ENCODE measurements around the gene MZF1. TPM values are rescaled to one million over a fixed set of nuclear protein-coding genes. Genes with fewer than 3 reads are reported as not detected.
A peak's percentile ranks its signal among the peaks of the same experiment; 100 is the strongest.

MZF1 gene
- total RNA-seq, 1 experiment from 2014 or later: not detected

GRCh38 chr19:58516246-58516836 lies 56.8 kb downstream of the MZF1 start:
- no peak overlapping the region for H3K27ac ChIP-seq
- no peaks in the 10 kb centered on the region for H3K36me3 ChIP-seq (ENCODE audit: low read depth)
- POLR2A ChIA-PET (ENCODE audit: unreplicated experiment): no interaction called here
- no peak for DNase-seq
- no peaks in the 10 kb centered on the region for H3K27me3 ChIP-seq (ENCODE audit: insufficient read depth, low read depth)
- H3K4me2 ChIP-seq: no peak overlapping the region
- H3K4me3 ChIP-seq: no peak overlapping the region
- peaks cover 14% of the 10 kb centered on the region; the same call in 1 of the 2 replicates for H3F3A ChIP-seq (ENCODE audit: insufficient read depth, low read depth)
- no peaks in the 10 kb centered on the region for H3K9me2 ChIP-seq (ENCODE audit: insufficient read depth)
- H4K20me1 ChIP-seq (ENCODE audit: insufficient read depth): no peaks in the 10 kb centered on the region
- CTCF ChIA-PET: no interaction called here
- no peak for TF ChIP-seq EZH2 (IDR thresholded peaks at IDR 0.05; ENCODE audit: low read depth)
- TF ChIP-seq CTCF (conservative IDR thresholded peaks at IDR 0.05): no peak
- H3K4me1 ChIP-seq (replicated peaks; ENCODE audit: insufficient read depth): peaks cover 10% of the 10 kb centered on the region
- intact Hi-C loops (cut with micrococcal nuclease; ENCODE audit: unreplicated experiment): loop anchor here (5.0 kb wide), 1 partner anchor 1414 kb away; no protein-coding TSS in a partner anchor
- TSS peak; percentile 13 for BruUV-seq (replicated peaks)
- H2AFZ ChIP-seq: no peak overlapping the region
- H3K9me3 ChIP-seq (ENCODE audit: insufficient read depth, low read depth): no peaks in the 10 kb centered on the region
- peaks cover 18% of the 10 kb centered on the region for H3K79me2 ChIP-seq (ENCODE audit: low read depth)

- H3K79me2 ChIP-seq (ENCODE audit: low read depth): peaks cover 18% of the 10 kb centered on the region
- no peak overlapping the region for H3K27ac ChIP-seq
- intact Hi-C loops (cut with micrococcal nuclease; ENCODE audit: unreplicated experiment): loop anchor here (5.0 kb wide), 1 partner anchor 1413 kb away; no protein-coding TSS in a partner anchor
- peaks cover 6% of the 10 kb centered on the region for H3K4me1 ChIP-seq (replicated peaks; ENCODE audit: insufficient read depth)
- no peak for DNase-seq
- H3K36me3 ChIP-seq (ENCODE audit: low read depth): no peaks in the 10 kb centered on the region
- TF ChIP-seq CTCF (conservative IDR thresholded peaks at IDR 0.05): no peak
- H3K4me3 ChIP-seq: no peak overlapping the region
- ChIA-PET CTCF (no interaction called here), POLR2A (ENCODE audit: unreplicated experiment) (no interaction called here)
- H3K9me3 ChIP-seq (ENCODE audit: insufficient read depth, low read depth): no peaks in the 10 kb centered on the region
- H3K9me2 ChIP-seq (ENCODE audit: insufficient read depth): no peaks in the 10 kb centered on the region
- no peaks in the 10 kb centered on the region for H3K27me3 ChIP-seq (ENCODE audit: insufficient read depth, low read depth)
- peaks cover 12% of the 10 kb centered on the region; the same call in 1 of the 2 replicates for H3F3A ChIP-seq (ENCODE audit: insufficient read depth, low read depth)
- no peaks in the 10 kb centered on the region for H4K20me1 ChIP-seq (ENCODE audit: insufficient read depth)
- no TSS peak for BruUV-seq (replicated peaks)
- no peak overlapping the region for H2AFZ ChIP-seq
- no peak overlapping the region for H3K4me2 ChIP-seq
Observed at GRCh38 chr19:58515259-58515658, 57.9 kb downstream of the MZF1 start.

- Histone ChIP-seq H3F3A (ENCODE audit: insufficient read depth, low read depth) (peaks cover 8% of the 10 kb centered on the region; the same call in 1 of the 2 replicates), H3K79me2 (ENCODE audit: low read depth) (peaks cover 18% of the 10 kb centered on the region), H3K4me3 (peak overlapping the region; percentile 45; the same call in 1 of the 2 replicates), H3K4me1 (replicated peaks; ENCODE audit: insufficient read depth) (peaks cover 6% of the 10 kb centered on the region), H3K27me3 (ENCODE audit: insufficient read depth, low read depth) (no peaks in the 10 kb centered on the region), H3K36me3 (ENCODE audit: low read depth) (no peaks in the 10 kb centered on the region), H4K20me1 (ENCODE audit: insufficient read depth) (no peaks in the 10 kb centered on the region), H3K9me2 (ENCODE audit: insufficient read depth) (no peaks in the 10 kb centered on the region), H3K4me2 (peak overlapping the region; percentile 66), H3K9me3 (ENCODE audit: insufficient read depth, low read depth) (no peaks in the 10 kb centered on the region), H2AFZ (no peak overlapping the region), H3K27ac (no peak overlapping the region)
- ChIA-PET POLR2A (ENCODE audit: unreplicated experiment) (interaction anchor here (1.0 kb wide), 1 partner anchor 188 kb away, joined by 3 read pairs; the partner anchor contains the start of gene ZSCAN22), CTCF (no interaction called here)
- DNase-seq: no peak
- TSS peak; percentile 59 for BruUV-seq (replicated peaks)
- TF ChIP-seq CTCF (conservative IDR thresholded peaks at IDR 0.05): no peak
- no peak for TF ChIP-seq EZH2 (IDR thresholded peaks at IDR 0.05; ENCODE audit: low read depth)
- intact Hi-C loops (cut with micrococcal nuclease; ENCODE audit: unreplicated experiment): loop anchor here (5.0 kb wide), 1 partner anchor 1412 kb away; no protein-coding TSS in a partner anchor
Observed at GRCh38 chr19:58514564-58515022, 58.5 kb downstream of the MZF1 start.
